K562 (cell line): Measurements from ENCODE around the gene ELP1. TPM values are rescaled to one million over a fixed set of nuclear protein-coding genes. Genes with fewer than 3 reads are reported as not detected.
"Not testable (repeated sequence)": the region's sequence is repeated elsewhere in the genome, so short reads cannot be mapped to it uniquely, and the experiment has no call there.

ENCODE experiments used
- ATAC-seq: fragments of 200-7000 bp; cut with Tn5 transposase; 3 replicates; pipeline ENCODE4 v1.9.1; 2020; ENCODE audit warnings: moderate library complexity
- BruUV-seq: library from RNA; stranded (reverse); fragments of 400-500 nt; replicated peaks from 2 replicates; lab custom pipeline; 2021; lab: Mats Ljungman, UMichigan
- CTCF ChIA-PET: fragments of 300-600 bp; formaldehyde crosslinking; extraction: SDS; loops from one replicate; lab custom pipeline; 2021; ENCODE audit warnings: low intra/inter-chr PET ratio; lab: Yijun Ruan, JAX
- POLR2A ChIA-PET: fragments of 300-600, 350-650 bp; sonication (Branson Sonifier 250); formaldehyde crosslinking; extraction: SDS; loops from one replicate; lab custom pipeline; 2021; ENCODE audit warnings: antibody characterized with exemption, inconsistent platforms; lab: Yijun Ruan, JAX
- DNase-seq, 4 experiments: peaks; one replicate each; pipeline versions ENCODE4 v3.0.0 to v3.0.0-alpha.2; 2011 to 2018; ENCODE audit warnings: low spot score in 3 of 4, mixed read lengths in 3 of 4; ENCODE audit errors: extremely low read depth in 1 of 4
- FAIRE-seq: peaks from 2 replicates; lab custom pipeline; 2011; peaks lifted over from hg19 to GRCh38; lab: Jason Lieb, UNC
- H2AFZ ChIP-seq: 2 replicates; pipeline ENCODE4 v1.6.0; 2011; ENCODE audit warnings: low read depth, low read length, control low read depth, inconsistent platforms
- H3K27ac ChIP-seq: fragments of 200-600 bp; 3 replicates; pipeline ENCODE4 v1.8.0; 2011; ENCODE audit warnings: low read depth, mild to moderate bottlenecking, control low read depth, inconsistent platforms, low read length, moderate library complexity, mixed read lengths; ENCODE audit errors: extremely low read depth
- H3K27me3 ChIP-seq, 2 experiments: fragments of 300-600 bp in 1 of 2; 2 replicates in 1 of 2; 3 replicates in 1 of 2; pipeline versions ENCODE4 v1.6.0 to v1.8.0; 2011; ENCODE audit warnings: inconsistent platforms in 2 of 2, low read length in 2 of 2, mild to moderate bottlenecking in 1 of 2, mixed read lengths in 1 of 2, moderate library complexity in 1 of 2; ENCODE audit not compliant: control insufficient read depth in 2 of 2, insufficient read depth in 2 of 2
- H3K36me3 ChIP-seq: fragments of 300-600 bp; 3 replicates; pipeline ENCODE4 v1.8.0; 2011; ENCODE audit warnings: mild to moderate bottlenecking, low read length, inconsistent platforms; ENCODE audit not compliant: control insufficient read depth, insufficient read depth
- H3K4me1 ChIP-seq, 2 experiments: fragments of 200-600 bp in 1 of 2; replicated peaks in 1 of 2; 2 replicates in 1 of 2; 3 replicates in 1 of 2; pipeline versions ENCODE4 v1.5.1 to v1.8.0; 2011; ENCODE audit warnings: inconsistent platforms in 2 of 2, low read length in 2 of 2, mild to moderate bottlenecking in 1 of 2, mixed read lengths in 1 of 2, moderate library complexity in 1 of 2; ENCODE audit not compliant: control insufficient read depth in 2 of 2, insufficient read depth in 2 of 2
- H3K4me2 ChIP-seq: 2 replicates; pipeline ENCODE4 v1.6.1; 2011; ENCODE audit warnings: low read length, control low read depth, inconsistent platforms, mixed read lengths; ENCODE audit not compliant: insufficient read depth
- H3K4me3 ChIP-seq: fragments of 200-600 bp; sonication (generic), shearing (Covaris generic); 2 replicates; pipeline ENCODE4 v1.5.1; 2016; ENCODE audit warnings: control low read depth, inconsistent platforms
- H3K79me2 ChIP-seq: fragments of 200-600 bp; 3 replicates; pipeline ENCODE4 v1.8.0; 2011; ENCODE audit warnings: low read length, inconsistent platforms; ENCODE audit not compliant: control insufficient read depth, insufficient read depth
- H3K9ac ChIP-seq, 2 experiments: 2 replicates each; pipeline versions ENCODE4 v1.6.0 to v1.6.1; 2011; ENCODE audit warnings: low read depth in 2 of 2, low read length in 2 of 2, control low read depth in 1 of 2, inconsistent platforms in 1 of 2, mild to moderate bottlenecking in 1 of 2, mixed read lengths in 1 of 2; ENCODE audit not compliant: insufficient read depth in 1 of 2
- H3K9me1 ChIP-seq: one replicate; pipeline ENCODE4 v1.6.0; 2011; ENCODE audit warnings: inconsistent platforms, mild to moderate bottlenecking, low read length, moderate library complexity; ENCODE audit not compliant: control insufficient read depth, insufficient read depth
- H3K9me3 ChIP-seq: replicated peaks from 2 replicates; pipeline ENCODE4 v1.5.1; 2011; ENCODE audit warnings: low read depth, low read length, inconsistent platforms; ENCODE audit not compliant: control insufficient read depth, insufficient read depth
- H4K20me1 ChIP-seq: replicated peaks from 2 replicates; pipeline ENCODE4 v1.6.1; 2011; ENCODE audit warnings: low read length, inconsistent platforms, mixed read lengths; ENCODE audit not compliant: control insufficient read depth, insufficient read depth
- CTCF ChIP-seq, 3 experiments: IDR thresholded peaks in 2 of 3; conservative IDR thresholded peaks in 1 of 3; 2 replicates each; pipeline ENCODE4 v1.5.1; 2011 to 2012; ENCODE audit warnings: low read length in 3 of 3, mild to moderate bottlenecking in 3 of 3, control low read depth in 2 of 3, improper control_type of control experiment in 1 of 3, inconsistent platforms in 1 of 3, low read depth in 1 of 3, mixed read lengths in 1 of 3, moderate library complexity in 1 of 3; ENCODE audit not compliant: insufficient read depth in 2 of 3
- RAD21 ChIP-seq, 2 experiments: fragments of 250-450 bp in 1 of 2; fragments of 450-650 bp in 1 of 2; sonication (Bioruptor Pico) in 1 of 2; formaldehyde crosslinking in 1 of 2; IDR thresholded peaks in 1 of 2; conservative IDR thresholded peaks in 1 of 2; 2 replicates each; pipeline versions ENCODE4 v1.4.0 to v1.8.0; 2020 to 2022; ENCODE audit warnings: mild to moderate bottlenecking in 2 of 2, moderate library complexity in 1 of 2
- RB1 ChIP-seq: fragments of 450-650 bp; IDR thresholded peaks from 2 replicates; pipeline ENCODE4 v1.6.1; 2017; ENCODE audit warnings: low read depth, mild to moderate bottlenecking
- RBM25 ChIP-seq: fragments of 200-400 bp; formaldehyde crosslinking; IDR thresholded peaks from 2 replicates; pipeline ENCODE4 v1.6.1; 2018; ENCODE audit warnings: low read length, low read depth, moderate library complexity; ENCODE audit not compliant: severe bottlenecking
- SMC3 ChIP-seq: conservative IDR thresholded peaks from 2 replicates; pipeline ENCODE4 v1.6.1; 2011; ENCODE audit warnings: low read depth, low read length, improper control_type of control experiment; ENCODE audit not compliant: insufficient read depth
- WHSC1 ChIP-seq: IDR thresholded peaks from one replicate; pipeline ENCODE4 v1.6.1; 2012; ENCODE audit warnings: low read length, control low read depth, inconsistent platforms
- ZNF695 ChIP-seq: fragments of 450-650 bp; formaldehyde crosslinking; IDR thresholded peaks from 2 replicates; pipeline ENCODE4 v1.4.0; 2020; ENCODE audit warnings: mild to moderate bottlenecking, moderate library complexity
- WGBS: fragments of 100-300 bp; shearing (Covaris generic); methylation state at CpG from one replicate; pipeline ENCODE4 v1.1.6; 2016; ENCODE audit warnings: low coverage, mixed read lengths; ENCODE audit not compliant: insufficient coverage; ENCODE audit errors: missing lambda C conversion rate; 5-methylcytosine and 5-hydroxymethylcytosine counted together
- in situ Hi-C: fragments of 300-500 bp; cut with MboI; formaldehyde crosslinking; loops from 4 replicates; pipeline ENCODE4 v1.15.0; 2018; ENCODE audit warnings: inconsistent platforms, mixed read lengths
- intact Hi-C: fragments of 100-400 bp; cut with micrococcal nuclease; formaldehyde crosslinking; loops from 2 replicates; pipeline ENCODE4 v1.14.2; 2022
- polyA plus RNA-seq, 8 experiments: library from polyadenylated mRNA; depleted of rRNA in 4 of 8; stranded (reverse) in 5 of 8; unstranded in 3 of 8; fragments of >200 nt; fragmentation: Nextera tagmentation in 2 of 8; fragmentation: Illumina TruSeq in 1 of 8; extraction: Ambion mirVana in 2 of 8; extraction: Trizol in 1 of 8; gene quantifications; 2 replicates each; pipeline versions ENCODE4 v1.2.1 to v1.2.3, GENCODE V29; 2011 to 2014; ENCODE audit warnings: inconsistent platforms in 1 of 8, missing spikeins in 1 of 8
- total RNA-seq, 7 experiments: library from RNA; depleted of rRNA in 6 of 7; stranded (reverse); fragments of >200 nt in 6 of 7; fragmentation: Illumina TruSeq in 2 of 7; extraction: Trizol in 2 of 7; gene quantifications; 2 replicates each; pipeline versions ENCODE4 v1.2.1 to v1.2.3, GENCODE V29; 2011 to 2021; ENCODE audit warnings: low replicate concordance in 1 of 7

ELP1 gene
- total and polyA plus RNA-seq, 9 of the 15 experiments (the other 6 are each of a cell fraction or from before 2014, with no cell fraction given): 17.0 to 48.6 (median 39.7) TPM

- peak; percentile 24 to 63 (median 45); a peak in 4 of 6 replicates for TF ChIP-seq CTCF (IDR thresholded peaks at IDR 0.05 in 2 of 3, conservative IDR thresholded peaks at IDR 0.05 in 1 of 3; ENCODE audit: insufficient read depth in 2 of 3, low read depth in 1 of 3, low read length in 3 of 3)
- TF ChIP-seq RAD21 (CRISPR knock-in tag; conservative IDR thresholded peaks at IDR 0.05 in 1 of 2, IDR thresholded peaks at IDR 0.05 in 1 of 2): peak; percentile 25 to 73; a peak in 3 of 4 replicates
- TF ChIP-seq RB1: no peak
- no peak for TF ChIP-seq WHSC1
- peak; percentile 12 for TF ChIP-seq RBM25
- TF ChIP-seq ZNF695: no peak
- 0 out of 2 replicates have a peak, but pooled peaks have one; percentile 11 for TF ChIP-seq SMC3
These were observed 83.5 kb downstream of the ELP1 start (continued) for GRCh38 chr9:108850293-108850897.

- H3K9me1 ChIP-seq, H3K79me2 ChIP-seq, intact Hi-C loops, H3K36me3 ChIP-seq, in situ Hi-C loops, ATAC-seq, BruUV-seq, FAIRE-seq, H4K20me1 ChIP-seq, H3K9me3 ChIP-seq, H3K9ac ChIP-seq, CTCF ChIA-PET, H2AFZ ChIP-seq, H3K4me1 ChIP-seq, POLR2A ChIA-PET, DNase-seq, H3K27ac ChIP-seq, H3K4me3 ChIP-seq, H3K4me2 ChIP-seq: not testable (repeated sequence)
- 1% methylated on average over 8 of the region's 8 CpGs for whole genome bisulfite sequencing
- peaks cover 8 to 11% of the 10 kb centered on the region in 2 experiments; a peak in 4 of 5 replicates for H3K27me3 ChIP-seq
These were observed 85.6 kb downstream of the ELP1 start for GRCh38 chr9:108848296-108848695.
